ENCODE data around the gene CABCOCO1. TPM values are rescaled to one million over a fixed set of nuclear protein-coding genes. Genes with fewer than 3 reads are reported as not detected.

Gene CABCOCO1
- total and polyA plus RNA-seq, 9 of the 15 experiments (the other 6 are each of a cell fraction or from before 2014, with no cell fraction given), result 0.04 TPM; not detected in 8

DNA sequence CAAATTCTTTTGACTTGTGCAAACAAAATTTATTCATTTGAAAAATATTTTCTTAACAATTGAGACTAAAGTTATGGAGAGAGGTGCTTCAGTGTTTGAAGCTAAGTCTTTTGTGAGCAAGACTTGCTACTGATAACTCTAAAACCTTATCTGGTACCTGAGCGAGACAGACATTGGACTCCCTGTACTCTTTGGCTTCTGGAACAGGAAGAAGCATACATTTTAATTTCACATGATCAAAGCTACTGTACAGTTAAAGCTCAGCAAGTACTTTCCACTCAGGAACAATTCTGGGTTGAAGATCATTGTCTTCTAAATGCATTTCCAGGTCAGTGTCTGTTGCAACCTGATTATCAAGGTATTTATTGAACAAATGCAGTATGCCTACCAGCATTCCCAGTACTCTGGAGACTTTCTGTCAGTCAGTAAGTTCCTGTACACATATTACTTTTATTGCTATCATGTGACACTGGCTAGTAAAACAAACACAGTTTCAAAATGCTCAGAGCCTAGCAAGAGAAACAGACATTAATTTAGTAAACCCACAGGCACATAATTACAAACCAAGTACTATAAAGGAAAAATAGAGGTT, 42.4 kb downstream of the CABCOCO1 start (continued):
- TF ChIP-seq GABPB1 (CRISPR knock-in tag; IDR thresholded peaks at IDR 0.05) (no peak), ZKSCAN1 (IDR thresholded peaks at IDR 0.05; ENCODE audit: low read depth, low read length) (no peak)
- TF ChIP-seq, protein P1, sequence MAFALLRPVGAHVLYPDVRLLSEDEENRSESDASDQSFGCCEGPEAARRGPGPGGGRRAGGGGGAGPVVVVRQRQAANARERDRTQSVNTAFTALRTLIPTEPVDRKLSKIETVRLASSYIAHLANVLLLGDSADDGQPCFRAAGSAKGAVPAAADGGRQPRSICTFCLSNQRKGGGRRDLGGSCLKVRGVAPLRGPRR (CRISPR knock-in tag; IDR thresholded peaks at IDR 0.05), result no peak

DNA sequence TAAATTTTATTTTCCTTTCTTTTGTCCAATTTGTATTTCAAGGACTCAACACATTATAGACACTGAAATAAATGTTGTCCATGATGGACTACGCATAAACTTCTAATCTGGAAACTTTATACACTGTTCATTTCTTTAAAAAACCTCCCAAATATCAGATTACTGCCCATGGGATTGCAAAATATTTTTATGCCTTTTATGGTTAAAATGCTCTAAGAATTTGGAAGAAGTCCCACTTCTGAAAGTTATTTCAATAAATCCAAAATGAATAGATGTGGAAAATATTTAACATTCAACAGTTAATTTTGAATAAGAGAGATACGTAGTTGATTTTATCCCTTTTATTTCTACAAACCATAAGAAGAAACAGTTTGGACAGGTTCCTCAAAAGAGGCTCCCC, 46.1 kb downstream of the CABCOCO1 start:
- H3K9me3 ChIP-seq (replicated peaks; ENCODE audit: control insufficient read depth, insufficient read depth, low read depth, low read length), result no peaks in the 10 kb centered on the region
- H3K9ac ChIP-seq (ENCODE audit: insufficient read depth in 1 of 2, low read depth in 2 of 2, low read length in 2 of 2), result no peak overlapping the region
- no peaks in the 10 kb centered on the region for H3K36me3 ChIP-seq (ENCODE audit: control insufficient read depth, insufficient read depth, low read length)
- H2AFZ ChIP-seq (ENCODE audit: low read depth, low read length), result no peak overlapping the region
- no peaks in the 10 kb centered on the region for H4K20me1 ChIP-seq (replicated peaks; ENCODE audit: control insufficient read depth, insufficient read depth, low read length)
- 30% methylated on average over 2 of the region's 2 CpGs for WGBS (ENCODE audit: insufficient coverage, low coverage, missing lambda C conversion rate)
- H3K79me2 ChIP-seq (ENCODE audit: control insufficient read depth, insufficient read depth, low read length), result no peaks in the 10 kb centered on the region
- DNase-seq (ENCODE audit: extremely low read depth in 1 of 4, low spot score in 3 of 4), result no peak
- intact Hi-C loops (cut with micrococcal nuclease) (no loop called here), in situ Hi-C loops (cut with MboI) (no loop called here)
- no peaks in the 10 kb centered on the region for H3K9me1 ChIP-seq (ENCODE audit: control insufficient read depth, insufficient read depth, low read length)
- no peak overlapping the region for H3K4me3 ChIP-seq
- H3K27me3 ChIP-seq (ENCODE audit: control insufficient read depth in 2 of 2, insufficient read depth in 2 of 2, low read length in 2 of 2), result no peaks in the 10 kb centered on the region
- POLR2A ChIA-PET, result no interaction called here
- ATAC-seq, result no peak
- CTCF ChIA-PET (ENCODE audit: low intra/inter-chr PET ratio), result no interaction called here
- no TSS peak for BruUV-seq (replicated peaks)
- no peak overlapping the region for H3K27ac ChIP-seq (ENCODE audit: extremely low read depth, low read depth, low read length)
- H3K4me2 ChIP-seq (ENCODE audit: insufficient read depth, low read length), result no peak overlapping the region
- FAIRE-seq, result no peak
- no peaks in the 10 kb centered on the region for H3K4me1 ChIP-seq (replicated peaks in 1 of 2; ENCODE audit: control insufficient read depth in 2 of 2, insufficient read depth in 2 of 2, low read length in 2 of 2)
- TF ChIP-seq RNF2 (IDR thresholded peaks at IDR 0.05), result no peak
- TF ChIP-seq PHF21A (IDR thresholded peaks at IDR 0.05; ENCODE audit: borderline replicate concordance, low read depth), result no peak
- TF ChIP-seq, protein P2, sequence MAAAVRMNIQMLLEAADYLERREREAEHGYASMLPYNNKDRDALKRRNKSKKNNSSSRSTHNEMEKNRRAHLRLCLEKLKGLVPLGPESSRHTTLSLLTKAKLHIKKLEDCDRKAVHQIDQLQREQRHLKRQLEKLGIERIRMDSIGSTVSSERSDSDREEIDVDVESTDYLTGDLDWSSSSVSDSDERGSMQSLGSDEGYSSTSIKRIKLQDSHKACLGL (CRISPR knock-in tag; IDR thresholded peaks at IDR 0.05; ENCODE audit: borderline replicate concordance, poor library complexity, severe bottlenecking), result no peak
- TF ChIP-seq, protein P3, sequence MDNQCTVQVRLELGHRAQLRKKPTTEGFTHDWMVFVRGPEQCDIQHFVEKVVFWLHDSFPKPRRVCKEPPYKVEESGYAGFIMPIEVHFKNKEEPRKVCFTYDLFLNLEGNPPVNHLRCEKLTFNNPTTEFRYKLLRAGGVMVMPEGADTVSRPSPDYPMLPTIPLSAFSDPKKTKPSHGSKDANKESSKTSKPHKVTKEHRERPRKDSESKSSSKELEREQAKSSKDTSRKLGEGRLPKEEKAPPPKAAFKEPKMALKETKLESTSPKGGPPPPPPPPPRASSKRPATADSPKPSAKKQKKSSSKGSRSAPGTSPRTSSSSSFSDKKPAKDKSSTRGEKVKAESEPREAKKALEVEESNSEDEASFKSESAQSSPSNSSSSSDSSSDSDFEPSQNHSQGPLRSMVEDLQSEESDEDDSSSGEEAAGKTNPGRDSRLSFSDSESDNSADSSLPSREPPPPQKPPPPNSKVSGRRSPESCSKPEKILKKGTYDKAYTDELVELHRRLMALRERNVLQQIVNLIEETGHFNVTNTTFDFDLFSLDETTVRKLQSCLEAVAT (IDR thresholded peaks at IDR 0.05), result no peak
- TF ChIP-seq, protein P4, sequence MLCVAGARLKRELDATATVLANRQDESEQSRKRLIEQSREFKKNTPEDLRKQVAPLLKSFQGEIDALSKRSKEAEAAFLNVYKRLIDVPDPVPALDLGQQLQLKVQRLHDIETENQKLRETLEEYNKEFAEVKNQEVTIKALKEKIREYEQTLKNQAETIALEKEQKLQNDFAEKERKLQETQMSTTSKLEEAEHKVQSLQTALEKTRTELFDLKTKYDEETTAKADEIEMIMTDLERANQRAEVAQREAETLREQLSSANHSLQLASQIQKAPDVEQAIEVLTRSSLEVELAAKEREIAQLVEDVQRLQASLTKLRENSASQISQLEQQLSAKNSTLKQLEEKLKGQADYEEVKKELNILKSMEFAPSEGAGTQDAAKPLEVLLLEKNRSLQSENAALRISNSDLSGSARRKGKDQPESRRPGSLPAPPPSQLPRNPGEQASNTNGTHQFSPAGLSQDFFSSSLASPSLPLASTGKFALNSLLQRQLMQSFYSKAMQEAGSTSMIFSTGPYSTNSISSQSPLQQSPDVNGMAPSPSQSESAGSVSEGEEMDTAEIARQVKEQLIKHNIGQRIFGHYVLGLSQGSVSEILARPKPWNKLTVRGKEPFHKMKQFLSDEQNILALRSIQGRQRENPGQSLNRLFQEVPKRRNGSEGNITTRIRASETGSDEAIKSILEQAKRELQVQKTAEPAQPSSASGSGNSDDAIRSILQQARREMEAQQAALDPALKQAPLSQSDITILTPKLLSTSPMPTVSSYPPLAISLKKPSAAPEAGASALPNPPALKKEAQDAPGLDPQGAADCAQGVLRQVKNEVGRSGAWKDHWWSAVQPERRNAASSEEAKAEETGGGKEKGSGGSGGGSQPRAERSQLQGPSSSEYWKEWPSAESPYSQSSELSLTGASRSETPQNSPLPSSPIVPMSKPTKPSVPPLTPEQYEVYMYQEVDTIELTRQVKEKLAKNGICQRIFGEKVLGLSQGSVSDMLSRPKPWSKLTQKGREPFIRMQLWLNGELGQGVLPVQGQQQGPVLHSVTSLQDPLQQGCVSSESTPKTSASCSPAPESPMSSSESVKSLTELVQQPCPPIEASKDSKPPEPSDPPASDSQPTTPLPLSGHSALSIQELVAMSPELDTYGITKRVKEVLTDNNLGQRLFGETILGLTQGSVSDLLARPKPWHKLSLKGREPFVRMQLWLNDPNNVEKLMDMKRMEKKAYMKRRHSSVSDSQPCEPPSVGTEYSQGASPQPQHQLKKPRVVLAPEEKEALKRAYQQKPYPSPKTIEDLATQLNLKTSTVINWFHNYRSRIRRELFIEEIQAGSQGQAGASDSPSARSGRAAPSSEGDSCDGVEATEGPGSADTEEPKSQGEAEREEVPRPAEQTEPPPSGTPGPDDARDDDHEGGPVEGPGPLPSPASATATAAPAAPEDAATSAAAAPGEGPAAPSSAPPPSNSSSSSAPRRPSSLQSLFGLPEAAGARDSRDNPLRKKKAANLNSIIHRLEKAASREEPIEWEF (CRISPR knock-in tag; IDR thresholded peaks at IDR 0.05), result no peak
- TF ChIP-seq ZNF551 (CRISPR knock-in tag; IDR thresholded peaks at IDR 0.05), result no peak
- TF ChIP-seq NFYB (IDR thresholded peaks at IDR 0.05; ENCODE audit: extremely low read depth, insufficient read length), result no peak
- no peak for TF ChIP-seq THRAP3 (IDR thresholded peaks at IDR 0.05; ENCODE audit: borderline replicate concordance)
- TF ChIP-seq, protein P5, sequence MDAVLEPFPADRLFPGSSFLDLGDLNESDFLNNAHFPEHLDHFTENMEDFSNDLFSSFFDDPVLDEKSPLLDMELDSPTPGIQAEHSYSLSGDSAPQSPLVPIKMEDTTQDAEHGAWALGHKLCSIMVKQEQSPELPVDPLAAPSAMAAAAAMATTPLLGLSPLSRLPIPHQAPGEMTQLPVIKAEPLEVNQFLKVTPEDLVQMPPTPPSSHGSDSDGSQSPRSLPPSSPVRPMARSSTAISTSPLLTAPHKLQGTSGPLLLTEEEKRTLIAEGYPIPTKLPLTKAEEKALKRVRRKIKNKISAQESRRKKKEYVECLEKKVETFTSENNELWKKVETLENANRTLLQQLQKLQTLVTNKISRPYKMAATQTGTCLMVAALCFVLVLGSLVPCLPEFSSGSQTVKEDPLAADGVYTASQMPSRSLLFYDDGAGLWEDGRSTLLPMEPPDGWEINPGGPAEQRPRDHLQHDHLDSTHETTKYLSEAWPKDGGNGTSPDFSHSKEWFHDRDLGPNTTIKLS (IDR thresholded peaks at IDR 0.05; ENCODE audit: borderline replicate concordance, low read depth), result no peak

All from K562 (cell line).